Measurements from ENCODE around the gene CCDC183. TPM values are rescaled to one million over a fixed set of nuclear protein-coding genes. Genes with fewer than 3 reads are reported as not detected.

CCDC183 gene
- polyA plus RNA-seq, 1 donor from 2014 or later = 5.5 TPM

DNA sequence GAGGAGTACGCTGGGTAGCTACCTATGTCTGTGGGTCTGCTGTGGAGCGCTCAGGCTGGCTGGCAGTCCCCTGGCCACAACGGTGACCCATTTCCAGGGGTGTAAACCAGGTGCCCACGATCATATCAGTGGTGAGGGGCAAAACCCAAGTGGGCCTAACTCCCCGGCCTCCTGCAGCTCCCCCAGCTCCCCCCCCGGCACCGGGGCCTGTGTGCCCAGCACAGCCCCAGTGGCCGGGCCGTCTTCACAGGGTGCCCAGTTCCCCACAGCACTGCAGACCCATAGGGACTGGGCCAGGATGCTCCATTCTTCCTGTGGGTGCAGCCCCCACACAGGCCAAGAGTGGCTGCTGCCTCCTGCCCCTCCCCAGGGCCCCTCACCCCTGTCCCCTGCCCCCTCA lies 37.1 kb upstream of the CCDC183 start:
- Histone ChIP-seq H3K9me3 (ENCODE audit: low read length) (no peaks in the 10 kb centered on the region), H3K79me2 (replicated peaks; ENCODE audit: insufficient read depth, low read length) (no peaks in the 10 kb centered on the region), H3K27ac (ENCODE audit: low read length) (no peak overlapping the region), H4K20me1 (ENCODE audit: insufficient read depth) (no peaks in the 10 kb centered on the region), H3F3A (ENCODE audit: insufficient read depth, low read length, poor library complexity, severe bottlenecking) (no peaks in the 10 kb centered on the region), H3K4me2 (ENCODE audit: low read length) (no peak overlapping the region), H3K9ac (ENCODE audit: low read length) (no peak overlapping the region), H3K36me3 (ENCODE audit: insufficient read depth, low read length) (no peaks in the 10 kb centered on the region), H2AFZ (ENCODE audit: low read depth, low read length) (no peak overlapping the region), H3K4me3 (ENCODE audit: low read length) (no peak overlapping the region), H3K27me3 (ENCODE audit: insufficient read depth, low read depth, low read length) (no peaks in the 10 kb centered on the region), H3K9me2 (ENCODE audit: insufficient read depth, low read length) (no peaks in the 10 kb centered on the region)
- TF ChIP-seq SMC3 (conservative IDR thresholded peaks at IDR 0.05; ENCODE audit: poor library complexity) = no peak
- TF ChIP-seq, protein P1, sequence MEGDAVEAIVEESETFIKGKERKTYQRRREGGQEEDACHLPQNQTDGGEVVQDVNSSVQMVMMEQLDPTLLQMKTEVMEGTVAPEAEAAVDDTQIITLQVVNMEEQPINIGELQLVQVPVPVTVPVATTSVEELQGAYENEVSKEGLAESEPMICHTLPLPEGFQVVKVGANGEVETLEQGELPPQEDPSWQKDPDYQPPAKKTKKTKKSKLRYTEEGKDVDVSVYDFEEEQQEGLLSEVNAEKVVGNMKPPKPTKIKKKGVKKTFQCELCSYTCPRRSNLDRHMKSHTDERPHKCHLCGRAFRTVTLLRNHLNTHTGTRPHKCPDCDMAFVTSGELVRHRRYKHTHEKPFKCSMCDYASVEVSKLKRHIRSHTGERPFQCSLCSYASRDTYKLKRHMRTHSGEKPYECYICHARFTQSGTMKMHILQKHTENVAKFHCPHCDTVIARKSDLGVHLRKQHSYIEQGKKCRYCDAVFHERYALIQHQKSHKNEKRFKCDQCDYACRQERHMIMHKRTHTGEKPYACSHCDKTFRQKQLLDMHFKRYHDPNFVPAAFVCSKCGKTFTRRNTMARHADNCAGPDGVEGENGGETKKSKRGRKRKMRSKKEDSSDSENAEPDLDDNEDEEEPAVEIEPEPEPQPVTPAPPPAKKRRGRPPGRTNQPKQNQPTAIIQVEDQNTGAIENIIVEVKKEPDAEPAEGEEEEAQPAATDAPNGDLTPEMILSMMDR (IDR thresholded peaks at IDR 0.05; ENCODE audit: poor library complexity, severe bottlenecking) = no peak
- TF ChIP-seq POLR2AphosphoS5 (IDR thresholded peaks at IDR 0.05) = no peak
- TF ChIP-seq MXI1 (conservative IDR thresholded peaks at IDR 0.05; ENCODE audit: poor library complexity, severe bottlenecking) = no peak
- TF ChIP-seq EP300 (conservative IDR thresholded peaks at IDR 0.05; ENCODE audit: poor library complexity, severe bottlenecking) = no peak
- no peak for TF ChIP-seq EZH2 (IDR thresholded peaks at IDR 0.05; ENCODE audit: borderline replicate concordance, insufficient read depth, low read length, poor library complexity, severe bottlenecking)
- TF ChIP-seq TAF1 (IDR thresholded peaks at IDR 0.05; ENCODE audit: low read depth) = no peak
- TF ChIP-seq, protein P2, sequence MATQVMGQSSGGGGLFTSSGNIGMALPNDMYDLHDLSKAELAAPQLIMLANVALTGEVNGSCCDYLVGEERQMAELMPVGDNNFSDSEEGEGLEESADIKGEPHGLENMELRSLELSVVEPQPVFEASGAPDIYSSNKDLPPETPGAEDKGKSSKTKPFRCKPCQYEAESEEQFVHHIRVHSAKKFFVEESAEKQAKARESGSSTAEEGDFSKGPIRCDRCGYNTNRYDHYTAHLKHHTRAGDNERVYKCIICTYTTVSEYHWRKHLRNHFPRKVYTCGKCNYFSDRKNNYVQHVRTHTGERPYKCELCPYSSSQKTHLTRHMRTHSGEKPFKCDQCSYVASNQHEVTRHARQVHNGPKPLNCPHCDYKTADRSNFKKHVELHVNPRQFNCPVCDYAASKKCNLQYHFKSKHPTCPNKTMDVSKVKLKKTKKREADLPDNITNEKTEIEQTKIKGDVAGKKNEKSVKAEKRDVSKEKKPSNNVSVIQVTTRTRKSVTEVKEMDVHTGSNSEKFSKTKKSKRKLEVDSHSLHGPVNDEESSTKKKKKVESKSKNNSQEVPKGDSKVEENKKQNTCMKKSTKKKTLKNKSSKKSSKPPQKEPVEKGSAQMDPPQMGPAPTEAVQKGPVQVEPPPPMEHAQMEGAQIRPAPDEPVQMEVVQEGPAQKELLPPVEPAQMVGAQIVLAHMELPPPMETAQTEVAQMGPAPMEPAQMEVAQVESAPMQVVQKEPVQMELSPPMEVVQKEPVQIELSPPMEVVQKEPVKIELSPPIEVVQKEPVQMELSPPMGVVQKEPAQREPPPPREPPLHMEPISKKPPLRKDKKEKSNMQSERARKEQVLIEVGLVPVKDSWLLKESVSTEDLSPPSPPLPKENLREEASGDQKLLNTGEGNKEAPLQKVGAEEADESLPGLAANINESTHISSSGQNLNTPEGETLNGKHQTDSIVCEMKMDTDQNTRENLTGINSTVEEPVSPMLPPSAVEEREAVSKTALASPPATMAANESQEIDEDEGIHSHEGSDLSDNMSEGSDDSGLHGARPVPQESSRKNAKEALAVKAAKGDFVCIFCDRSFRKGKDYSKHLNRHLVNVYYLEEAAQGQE (IDR thresholded peaks at IDR 0.05; ENCODE audit: borderline replicate concordance) = no peak
- TF ChIP-seq RAD21 (conservative IDR thresholded peaks at IDR 0.05) = no peak

DNA sequence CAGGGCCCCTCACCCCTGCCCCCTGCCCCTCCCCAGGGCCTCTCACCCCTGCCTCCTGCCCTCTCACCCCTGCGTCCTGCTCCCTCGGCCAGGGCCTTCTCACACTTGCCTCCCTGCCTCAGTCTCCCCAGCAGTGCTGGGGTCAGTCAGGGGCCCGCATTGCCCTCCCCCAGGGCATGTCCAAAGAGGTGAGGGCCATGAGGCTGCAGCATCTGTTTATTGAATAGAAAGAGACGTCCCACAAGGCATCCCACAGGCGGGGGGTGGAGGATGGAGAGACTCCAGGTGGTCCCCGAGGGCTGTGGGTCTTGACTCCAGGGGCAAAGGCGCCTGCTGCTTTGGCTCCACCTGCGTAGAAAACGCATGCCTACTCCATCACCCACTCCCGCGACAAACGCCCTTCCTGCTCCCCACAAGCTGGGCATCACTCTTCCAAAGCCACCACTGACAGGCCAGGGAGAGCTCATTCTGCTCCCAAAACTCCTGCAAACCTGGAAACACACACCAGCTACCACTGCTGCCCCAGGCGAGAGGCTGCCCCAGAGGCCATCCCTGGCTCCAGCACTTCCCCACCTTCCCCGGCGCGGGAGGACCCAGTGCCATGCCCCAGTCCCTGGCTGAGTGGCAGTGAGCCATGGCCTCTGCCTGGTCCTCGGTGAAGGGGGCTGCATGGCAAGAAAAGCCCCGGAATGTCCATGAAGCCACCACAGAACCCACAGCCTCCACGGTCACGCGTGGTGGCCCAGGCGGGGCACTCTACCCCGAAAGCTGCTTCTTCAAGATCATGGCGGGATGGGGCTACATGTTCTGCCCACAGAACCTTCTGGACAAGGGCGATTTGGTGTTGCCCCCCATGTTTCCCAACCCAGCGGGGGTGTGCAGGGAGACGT lies 36.5 kb upstream of the CCDC183 start:
- TF ChIP-seq TAF1 (IDR thresholded peaks at IDR 0.05; ENCODE audit: low read depth) (no peak), POLR2AphosphoS5 (IDR thresholded peaks at IDR 0.05) (no peak), SMC3 (conservative IDR thresholded peaks at IDR 0.05; ENCODE audit: poor library complexity) (no peak), RAD21 (conservative IDR thresholded peaks at IDR 0.05) (no peak), MXI1 (conservative IDR thresholded peaks at IDR 0.05; ENCODE audit: poor library complexity, severe bottlenecking) (no peak), EZH2 (IDR thresholded peaks at IDR 0.05; ENCODE audit: borderline replicate concordance, insufficient read depth, low read length, poor library complexity, severe bottlenecking) (no peak), EP300 (conservative IDR thresholded peaks at IDR 0.05; ENCODE audit: poor library complexity, severe bottlenecking) (no peak)
- TF ChIP-seq, protein P2 (IDR thresholded peaks at IDR 0.05; ENCODE audit: borderline replicate concordance) = no peak
- TF ChIP-seq, protein P1 (IDR thresholded peaks at IDR 0.05; ENCODE audit: poor library complexity, severe bottlenecking) = no peak
- H3K27me3 ChIP-seq (ENCODE audit: insufficient read depth, low read depth, low read length) = no peaks in the 10 kb centered on the region
- no peak overlapping the region for H3K27ac ChIP-seq (ENCODE audit: low read length)
- H3K9ac ChIP-seq (ENCODE audit: low read length) = no peak overlapping the region
- H3K79me2 ChIP-seq (replicated peaks; ENCODE audit: insufficient read depth, low read length) = no peaks in the 10 kb centered on the region
- no peak overlapping the region for H3K4me2 ChIP-seq (ENCODE audit: low read length)
- H2AFZ ChIP-seq (ENCODE audit: low read depth, low read length) = no peak overlapping the region
- H4K20me1 ChIP-seq (ENCODE audit: insufficient read depth) = no peaks in the 10 kb centered on the region
- H3K9me3 ChIP-seq (ENCODE audit: low read length) = no peaks in the 10 kb centered on the region
- no peak overlapping the region for H3K4me3 ChIP-seq (ENCODE audit: low read length)
- H3F3A ChIP-seq (ENCODE audit: insufficient read depth, low read length, poor library complexity, severe bottlenecking) = no peaks in the 10 kb centered on the region
- H3K36me3 ChIP-seq (ENCODE audit: insufficient read depth, low read length) = no peaks in the 10 kb centered on the region
- no peaks in the 10 kb centered on the region for H3K9me2 ChIP-seq (ENCODE audit: insufficient read depth, low read length)

Measured in neural cell (in vitro differentiated cells).